Kidney epithelial cell (primary cell): ENCODE results near the gene LTO1. TPM values are rescaled to one million over a fixed set of nuclear protein-coding genes. Genes with fewer than 3 reads are reported as not detected.

Experiments
- DNase-seq: peaks from one replicate; pipeline ENCODE4 v3.0.0-alpha.2; 2010; ENCODE audit warnings: low read depth
- H3K27me3 ChIP-seq: 2 replicates; pipeline ENCODE4 v1.6.0; 2011; ENCODE audit warnings: low read length; ENCODE audit not compliant: control insufficient read depth, insufficient read depth
- H3K36me3 ChIP-seq: 2 replicates; pipeline ENCODE4 v1.5.1; 2011; ENCODE audit warnings: low read length; ENCODE audit not compliant: control insufficient read depth, insufficient read depth
- H3K4me3 ChIP-seq: 2 replicates; pipeline ENCODE4 v1.5.1; 2011; ENCODE audit warnings: low read depth, mild to moderate bottlenecking, control low read depth, low read length
- total RNA-seq: library from RNA; depleted of rRNA; stranded (reverse); fragments of >200 nt; gene quantifications from 2 replicates; pipeline ENCODE4 v1.2.3, GENCODE V29; 2015
- TF ChIP-seq, protein P1 (sequence below): IDR thresholded peaks from 2 replicates; pipeline ENCODE4 v1.5.1; 2011; ENCODE audit warnings: mild to moderate bottlenecking, moderate library complexity, low read length, control low read depth, inconsistent platforms; ENCODE audit not compliant: insufficient read depth, poor library complexity, severe bottlenecking

Gene LTO1
- total RNA-seq, 1 donor from 2014 or later, result 18.6 TPM

DNA sequence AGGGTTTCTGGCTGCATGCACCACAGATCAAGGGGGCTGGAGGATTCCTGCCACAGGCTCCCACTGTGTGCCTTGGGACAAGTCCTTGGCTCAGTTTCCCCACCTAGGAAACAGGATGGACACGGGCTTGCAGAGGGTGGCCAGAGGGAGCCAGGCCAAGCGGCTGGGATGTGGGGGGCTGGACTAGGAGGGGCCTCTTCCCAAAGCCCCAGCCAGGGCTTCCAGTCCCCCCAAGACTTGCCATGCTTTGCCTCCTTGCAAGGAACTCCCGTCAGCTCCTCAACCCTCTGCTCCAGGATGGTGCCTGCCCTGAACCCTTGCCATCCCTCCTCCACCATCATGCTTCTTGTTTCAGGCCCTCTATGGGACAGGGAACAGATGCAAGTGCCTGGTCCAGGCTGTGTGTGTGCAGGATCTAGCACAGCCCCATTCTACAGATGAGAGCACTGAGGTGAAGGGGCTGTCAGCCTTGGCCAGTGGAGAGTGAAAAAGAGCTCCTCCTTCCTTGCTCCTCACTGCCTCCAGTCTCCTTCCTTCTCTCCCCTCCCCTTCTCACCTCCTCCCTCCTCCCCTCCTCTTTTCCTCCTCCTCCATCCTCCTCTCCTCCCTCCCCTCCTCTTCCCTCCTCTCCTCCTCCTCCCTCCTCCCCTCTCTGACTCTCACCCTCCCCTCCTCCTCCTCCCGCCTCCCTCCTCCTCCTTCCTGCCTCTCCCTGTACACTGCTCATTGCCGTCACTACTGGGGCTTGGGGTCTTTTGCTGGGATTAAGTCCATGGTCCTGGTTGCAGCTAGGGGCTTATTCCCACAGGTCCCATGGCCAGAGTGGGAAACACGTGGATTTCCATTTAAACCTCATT, 42.0 kb upstream of the LTO1 start:
- Histone ChIP-seq H3K27me3 (peaks cover 49% of the 10 kb centered on the region), H3K36me3 (no peaks in the 10 kb centered on the region), H3K4me3 (no peak overlapping the region)
- DNase-seq, result no peak
- TF ChIP-seq, protein P1, sequence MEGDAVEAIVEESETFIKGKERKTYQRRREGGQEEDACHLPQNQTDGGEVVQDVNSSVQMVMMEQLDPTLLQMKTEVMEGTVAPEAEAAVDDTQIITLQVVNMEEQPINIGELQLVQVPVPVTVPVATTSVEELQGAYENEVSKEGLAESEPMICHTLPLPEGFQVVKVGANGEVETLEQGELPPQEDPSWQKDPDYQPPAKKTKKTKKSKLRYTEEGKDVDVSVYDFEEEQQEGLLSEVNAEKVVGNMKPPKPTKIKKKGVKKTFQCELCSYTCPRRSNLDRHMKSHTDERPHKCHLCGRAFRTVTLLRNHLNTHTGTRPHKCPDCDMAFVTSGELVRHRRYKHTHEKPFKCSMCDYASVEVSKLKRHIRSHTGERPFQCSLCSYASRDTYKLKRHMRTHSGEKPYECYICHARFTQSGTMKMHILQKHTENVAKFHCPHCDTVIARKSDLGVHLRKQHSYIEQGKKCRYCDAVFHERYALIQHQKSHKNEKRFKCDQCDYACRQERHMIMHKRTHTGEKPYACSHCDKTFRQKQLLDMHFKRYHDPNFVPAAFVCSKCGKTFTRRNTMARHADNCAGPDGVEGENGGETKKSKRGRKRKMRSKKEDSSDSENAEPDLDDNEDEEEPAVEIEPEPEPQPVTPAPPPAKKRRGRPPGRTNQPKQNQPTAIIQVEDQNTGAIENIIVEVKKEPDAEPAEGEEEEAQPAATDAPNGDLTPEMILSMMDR, result no peak

DNA sequence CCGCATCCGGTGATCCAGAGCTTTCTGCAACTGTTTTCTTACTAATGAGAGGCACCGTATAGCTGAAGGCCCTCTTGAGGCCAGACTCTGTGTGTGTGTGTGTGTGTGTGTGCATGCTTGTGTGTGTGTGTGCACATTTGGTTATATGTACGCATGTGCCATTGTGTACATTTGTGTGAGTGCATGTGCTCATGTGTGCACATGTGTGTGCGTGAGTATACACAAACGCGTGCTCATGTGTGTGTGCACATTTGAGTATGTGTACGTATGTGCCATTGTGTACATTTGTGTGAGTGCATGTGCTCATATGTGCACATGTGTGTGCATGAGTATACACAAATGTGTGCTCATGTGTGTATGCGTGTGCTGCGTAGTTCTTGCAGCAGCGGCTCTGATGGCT, 40.9 kb upstream of the LTO1 start:
- no peak overlapping the region for H3K4me3 ChIP-seq
- TF ChIP-seq, protein P1, result no peak
- DNase-seq, result no peak
- peaks cover 38% of the 10 kb centered on the region for H3K27me3 ChIP-seq
- no peaks in the 10 kb centered on the region for H3K36me3 ChIP-seq

GRCh38 chr11:69715446-69715845, 40.3 kb upstream of the LTO1 start:
- DNase-seq, result no peak
- H3K36me3 ChIP-seq, result no peaks in the 10 kb centered on the region
- H3K4me3 ChIP-seq, result no peak overlapping the region
- H3K27me3 ChIP-seq, result peaks cover 36% of the 10 kb centered on the region
- TF ChIP-seq, protein P1, result no peak

DNA sequence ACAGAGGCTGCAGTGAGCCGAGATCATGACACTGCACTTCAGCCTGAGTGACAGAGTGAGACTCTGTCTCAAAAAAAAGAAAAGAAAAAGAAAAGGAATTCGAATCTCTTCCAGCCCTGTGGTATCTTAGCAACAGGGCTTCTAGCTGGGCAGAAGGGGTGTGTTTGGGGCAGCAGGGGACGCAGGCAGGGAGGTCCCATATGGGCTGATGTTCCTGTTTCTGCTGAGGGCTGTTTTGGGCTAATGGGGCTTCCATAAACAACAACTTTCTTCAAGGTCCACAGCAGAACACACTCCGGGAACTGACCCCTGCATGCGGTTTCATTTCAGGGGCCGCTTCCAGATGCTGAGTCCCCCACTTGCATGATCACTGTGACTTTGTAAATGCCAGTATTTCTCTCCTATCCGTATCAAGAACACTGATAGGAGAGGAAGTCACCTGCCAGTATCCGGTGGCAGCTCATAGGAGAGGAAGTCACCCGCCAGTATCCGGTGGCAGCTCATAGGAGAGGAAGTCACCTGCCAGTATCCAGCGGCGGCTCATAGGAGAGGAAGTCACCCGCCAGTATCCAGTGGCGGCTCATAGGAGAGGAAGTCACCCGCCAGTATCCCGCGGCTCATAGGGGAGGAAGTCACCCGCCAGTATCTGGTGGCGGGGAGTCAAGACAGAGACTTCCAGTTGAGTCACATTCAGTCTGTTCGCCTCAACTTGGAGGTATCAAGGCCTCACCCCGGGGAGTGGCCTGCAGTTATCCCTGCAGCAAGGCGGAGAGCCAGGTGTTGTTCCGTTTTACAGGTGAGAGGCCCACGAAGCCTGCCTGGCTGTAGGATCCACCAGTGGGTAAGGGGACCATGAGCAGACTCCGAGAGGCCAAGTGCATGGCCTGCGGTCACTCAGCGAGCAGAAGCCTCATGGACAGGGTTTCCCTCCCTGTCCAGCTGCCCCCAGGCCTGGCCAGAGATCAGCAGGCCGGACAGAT, 37.0 kb upstream of the LTO1 start:
- no peak overlapping the region for H3K4me3 ChIP-seq
- peaks cover 22% of the 10 kb centered on the region for H3K27me3 ChIP-seq
- DNase-seq, result no peak
- no peaks in the 10 kb centered on the region for H3K36me3 ChIP-seq
- TF ChIP-seq, protein P1, result no peak

GRCh38 chr11:69708736-69709401, 33.7 kb upstream of the LTO1 start:
- TF ChIP-seq, protein P1, result no peak
- DNase-seq, result no peak
- Histone ChIP-seq H3K4me3 (no peak overlapping the region), H3K36me3 (no peaks in the 10 kb centered on the region), H3K27me3 (peaks cover 44% of the 10 kb centered on the region)
